HG02870 (cell line): ENCODE results near the gene DDX19B.
"Not testable (repeated sequence)": the region's sequence is repeated elsewhere in the genome, so short reads cannot be mapped to it uniquely, and the experiment has no call there.

Experiments used
- ATAC-seq: cut with Tn5 transposase; IDR thresholded peaks from one replicate; pipeline ENCODE4 v1.9.1; 2021; ENCODE audit warnings: mild to moderate bottlenecking, moderate library complexity; ENCODE audit not compliant: unreplicated experiment

DDX19B gene

DNA sequence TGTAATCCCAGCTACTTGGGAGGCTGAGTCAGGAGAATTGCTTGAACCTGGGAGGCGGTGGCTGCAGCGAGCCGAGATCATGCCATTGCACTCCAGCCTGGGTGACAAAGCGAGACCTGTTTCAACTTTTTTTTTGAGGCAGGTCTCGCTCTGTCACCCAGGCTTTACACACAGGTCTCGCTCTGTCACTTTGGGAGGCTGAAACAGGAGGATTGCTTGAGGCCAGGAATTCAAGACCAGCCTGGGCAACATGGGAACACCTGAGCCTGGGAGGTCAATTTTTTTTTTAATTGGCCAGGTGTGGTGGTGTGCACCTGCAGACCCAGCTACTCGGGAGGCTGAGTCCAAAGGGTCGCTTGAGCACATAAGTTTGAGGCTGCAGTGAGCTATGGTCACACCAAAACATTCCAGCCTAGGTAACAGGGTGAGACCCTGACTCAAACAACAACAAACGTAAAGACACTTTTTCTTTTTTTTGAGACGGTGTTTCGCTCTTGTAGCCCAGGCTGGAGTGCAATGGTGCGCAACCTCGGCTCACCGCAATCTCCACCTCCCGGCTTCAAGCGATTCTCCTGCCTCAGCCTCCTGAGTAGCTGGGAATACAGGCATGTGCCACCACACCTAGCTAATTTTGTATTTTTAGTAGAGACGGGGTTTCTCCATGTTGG lies 11.5 kb upstream of the DDX19B start:
- not testable (repeated sequence) for ATAC-seq

DNA sequence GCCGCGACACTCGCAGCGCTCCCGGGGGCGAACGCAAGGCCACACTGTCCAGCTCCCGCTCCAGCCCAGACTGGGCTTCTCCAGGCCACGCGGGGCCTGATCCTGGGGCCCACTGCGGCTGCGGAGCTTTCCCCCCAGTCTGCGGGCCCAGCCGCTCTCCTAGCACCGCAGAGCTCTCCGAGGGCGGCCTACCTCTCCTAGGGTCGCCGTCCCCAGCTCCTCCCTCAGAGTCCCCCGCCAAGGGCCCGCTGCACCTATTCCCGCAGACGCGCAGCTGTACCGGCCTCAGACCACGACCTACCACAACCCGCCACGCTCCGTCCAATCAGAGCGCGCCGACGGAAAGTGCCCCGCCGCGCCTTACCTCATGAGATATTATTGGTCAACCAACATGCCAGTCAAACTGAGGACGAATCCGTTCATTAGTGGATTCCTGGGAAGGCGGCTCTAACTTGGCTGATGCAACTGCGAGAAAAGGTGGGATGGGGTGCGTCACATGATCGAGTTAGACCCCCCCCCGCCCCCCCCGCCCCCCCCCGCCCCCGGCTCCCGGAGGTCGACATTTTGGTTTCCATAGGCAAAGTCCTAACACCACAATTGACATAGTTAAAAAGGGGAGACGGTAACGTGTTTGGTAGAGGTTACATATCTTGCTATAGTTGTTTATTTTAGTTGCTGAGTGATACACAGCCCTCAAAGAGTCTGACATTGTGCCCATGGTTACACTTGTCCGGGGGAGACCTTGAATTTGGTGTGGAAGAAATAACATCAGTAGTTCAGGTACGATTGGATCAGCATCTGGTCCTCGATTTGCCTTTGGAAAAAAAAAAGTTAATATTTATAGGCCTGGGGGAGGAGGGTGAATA lies 9.5 kb upstream of the DDX19B start, which contains the start of gene AARS1:
AARS1 (minus strand) TSS at position 278 of the 866 bp plus-strand sequence. CDS start 6,743 bp downstream, outside the sequence.
- ATAC-seq = peak; percentile 97

DNA sequence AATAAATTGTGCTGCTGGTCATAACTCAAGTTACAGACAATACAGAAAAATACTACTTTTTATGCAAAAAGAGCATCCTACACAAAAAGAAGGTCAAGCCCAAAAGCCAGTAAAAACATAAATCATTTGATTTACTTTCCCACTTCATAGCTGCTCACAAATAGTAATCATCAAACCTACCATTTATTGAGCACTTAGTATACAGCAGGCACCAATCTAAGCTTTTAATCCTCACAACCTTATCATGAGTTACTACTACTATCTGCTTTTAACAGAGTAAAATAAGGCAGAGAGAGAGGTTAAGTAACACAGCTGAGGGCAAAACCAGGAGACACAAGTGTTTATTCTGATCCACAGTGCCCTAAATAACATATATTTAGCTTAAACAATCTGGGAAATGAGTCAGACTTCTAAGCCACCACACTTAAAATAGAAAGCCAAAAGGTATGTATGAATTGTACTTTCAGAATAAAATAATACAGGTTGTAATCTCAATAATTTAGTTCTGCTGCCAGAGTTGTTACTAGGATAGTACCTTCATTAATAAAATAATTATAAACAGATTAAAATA lies 8.0 kb upstream of the DDX19B start:
- no peak for ATAC-seq

DNA sequence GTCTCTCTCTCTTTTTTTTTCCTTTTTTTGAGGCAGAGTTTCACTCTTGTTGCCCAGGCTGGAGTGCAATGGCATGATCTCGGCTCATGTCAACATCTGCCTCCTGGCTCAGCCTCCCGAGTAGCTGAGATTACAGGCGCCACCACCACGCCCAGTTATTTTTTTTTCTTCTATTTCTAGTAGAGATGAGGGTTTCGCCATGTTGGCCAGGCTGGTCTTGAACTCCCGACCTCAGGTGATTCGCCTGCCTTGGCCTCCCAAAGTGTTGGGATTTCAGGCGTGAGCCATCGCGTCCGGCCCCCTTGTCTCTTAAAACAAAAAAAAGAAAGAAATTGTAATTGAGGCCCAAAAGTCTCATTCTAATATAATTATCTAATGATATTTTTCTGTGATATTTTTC lies 6.8 kb upstream of the DDX19B start:
- not testable (repeated sequence) for ATAC-seq

DNA sequence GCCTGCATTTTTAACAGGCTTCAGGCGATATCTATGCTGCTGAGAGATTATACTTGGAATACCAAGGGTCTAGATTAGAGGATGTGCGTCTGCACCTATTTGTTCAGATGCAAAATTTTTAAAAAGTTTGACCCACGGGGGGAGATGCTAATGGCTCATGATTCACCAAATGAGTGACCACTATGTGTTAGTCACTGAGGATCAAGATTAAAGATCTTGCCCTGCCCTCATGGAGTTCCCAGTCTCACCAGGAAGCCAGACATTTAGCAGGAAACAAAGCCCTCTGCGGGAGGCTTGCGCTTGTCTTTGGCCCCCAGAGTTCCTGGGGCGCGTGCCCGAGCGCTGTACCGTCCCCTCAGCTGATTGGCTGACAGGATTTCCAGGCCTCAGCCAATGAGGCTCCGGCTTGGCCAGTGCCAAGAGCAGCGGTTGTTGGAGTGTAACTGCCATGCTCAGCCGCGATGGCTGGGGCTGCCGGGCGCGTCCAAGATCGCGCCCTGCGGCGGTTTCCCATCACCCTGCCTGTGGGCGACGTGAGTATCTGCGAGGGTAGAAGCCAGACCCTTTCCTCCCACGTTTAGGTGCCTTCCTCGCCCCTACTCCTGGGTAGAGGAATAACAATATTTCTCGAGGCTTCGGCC lies 4.5 kb upstream of the DDX19B start:
- ATAC-seq = no peak

DNA sequence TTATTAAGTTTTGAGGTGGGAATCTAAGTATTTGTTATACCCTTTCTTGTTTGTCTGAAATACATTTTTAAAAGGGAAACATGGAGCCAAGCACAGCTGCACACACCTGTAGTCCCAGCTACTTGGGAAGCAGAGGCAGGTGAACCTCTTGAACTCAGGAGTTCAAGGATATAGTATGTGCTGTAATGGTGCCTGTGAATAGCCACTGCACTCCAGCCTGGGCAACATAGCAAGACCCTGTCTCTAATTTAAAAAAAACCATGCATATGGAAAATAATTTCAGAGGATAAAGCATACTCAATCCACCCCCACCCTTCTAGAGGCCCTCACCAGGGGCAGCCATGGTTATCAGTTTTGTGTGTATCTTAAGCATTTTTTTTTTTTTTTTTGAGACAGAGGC lies 3.4 kb upstream of the DDX19B start:
- no peak for ATAC-seq

DNA sequence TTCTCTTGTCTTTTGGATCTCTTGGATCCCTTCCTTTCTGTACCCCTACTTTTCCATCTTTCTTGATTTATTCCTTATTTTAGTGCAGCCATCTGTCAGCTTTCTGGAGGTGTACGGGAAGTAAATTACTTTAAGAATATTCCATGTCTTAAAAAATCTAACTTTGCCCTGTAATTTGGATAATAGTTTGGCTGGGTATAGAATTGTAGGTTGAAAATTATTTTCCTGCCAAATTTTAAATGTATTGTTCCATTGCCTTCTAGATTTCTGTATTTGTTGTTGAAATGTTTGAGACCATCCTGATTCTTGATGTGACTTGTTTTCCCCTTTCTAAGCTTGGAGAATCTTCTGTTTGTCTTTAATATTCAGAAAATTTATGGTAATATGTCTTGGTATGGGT lies 2.1 kb downstream of the DDX19B start:
- ATAC-seq = no peak

DNA sequence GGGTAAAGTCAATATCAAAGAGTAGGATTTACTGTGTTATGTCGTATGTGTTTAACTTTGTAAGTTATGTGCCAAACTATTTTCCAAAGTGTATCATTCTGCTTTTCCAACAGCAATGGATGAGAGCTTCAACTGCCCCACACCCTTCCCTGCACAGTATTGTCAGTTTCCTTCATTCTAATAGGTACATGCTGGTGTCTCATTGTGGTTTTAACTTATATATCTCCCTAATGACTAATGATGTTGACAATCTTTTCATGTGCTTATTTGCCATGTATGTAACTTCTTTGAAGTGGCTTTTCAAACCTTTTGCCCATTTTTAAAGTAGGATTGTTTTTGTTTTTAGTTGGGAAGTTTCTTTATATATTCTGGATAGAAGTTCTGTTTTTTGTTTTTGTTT lies 3.8 kb downstream of the DDX19B start:
- ATAC-seq = no peak

DNA sequence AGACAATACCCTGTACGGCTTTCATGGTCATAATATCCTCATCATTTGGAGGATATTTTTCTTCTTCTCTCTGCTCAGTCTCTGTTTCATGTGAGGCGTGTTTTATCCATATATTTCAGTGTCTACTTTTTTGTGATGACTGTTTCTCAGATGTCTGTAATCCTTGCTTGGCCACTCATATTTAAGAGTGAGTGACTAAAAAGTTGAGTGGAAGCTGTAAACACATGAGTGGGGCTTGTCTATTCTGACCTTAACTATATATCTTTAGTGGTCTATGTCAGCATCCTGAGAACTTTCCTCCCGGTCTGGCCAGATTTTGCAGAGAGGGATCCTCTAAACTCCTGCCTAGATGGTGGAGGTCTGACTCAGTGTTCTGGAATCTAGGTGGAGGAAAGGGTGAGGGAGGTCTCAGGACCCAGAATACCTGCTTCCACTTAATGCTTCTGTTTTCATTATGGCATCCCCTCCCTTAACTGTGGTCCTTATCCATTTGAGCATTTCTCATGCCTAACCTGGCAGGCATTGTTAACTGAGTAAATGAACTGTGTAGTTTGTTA lies 6.0 kb downstream of the DDX19B start:
- ATAC-seq = no peak

DNA sequence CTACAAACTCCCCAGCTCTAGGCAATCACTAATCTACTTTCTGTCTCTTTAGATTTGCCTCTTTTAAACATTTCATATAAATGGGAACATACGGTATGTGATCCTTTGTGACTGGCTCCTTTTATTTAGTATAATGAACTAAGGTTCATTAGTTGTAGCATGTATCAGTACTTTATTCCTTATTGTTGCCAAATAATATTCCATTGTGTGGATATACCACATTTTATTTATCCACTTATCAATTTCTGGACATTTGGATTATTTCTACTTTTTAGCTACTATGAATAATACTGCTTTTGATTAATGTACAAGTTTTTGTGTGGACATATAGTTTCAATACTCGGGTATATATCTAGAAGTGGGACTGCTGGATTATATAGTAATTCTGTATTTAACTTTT lies 7.9 kb downstream of the DDX19B start:
- ATAC-seq = no peak

DNA sequence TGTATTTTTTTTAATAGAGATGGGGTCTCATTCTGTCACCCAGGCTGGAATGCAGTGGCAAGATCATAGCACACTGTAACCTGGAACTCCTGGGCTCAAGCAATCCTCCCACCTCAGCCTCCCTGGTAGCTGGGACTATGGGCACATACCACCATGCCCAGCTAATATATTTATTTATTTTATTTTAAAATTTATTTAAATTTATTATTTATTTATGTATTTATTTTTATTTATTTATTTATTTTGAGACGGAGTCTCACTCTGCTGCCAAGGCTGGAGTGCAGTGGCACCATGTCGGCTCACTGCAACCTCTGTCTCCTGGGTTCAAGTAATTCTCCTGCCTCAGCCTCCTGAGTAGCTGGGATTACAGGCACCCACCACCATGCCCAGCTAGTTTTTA lies 8.7 kb downstream of the DDX19B start:
- not testable (repeated sequence) for ATAC-seq

DNA sequence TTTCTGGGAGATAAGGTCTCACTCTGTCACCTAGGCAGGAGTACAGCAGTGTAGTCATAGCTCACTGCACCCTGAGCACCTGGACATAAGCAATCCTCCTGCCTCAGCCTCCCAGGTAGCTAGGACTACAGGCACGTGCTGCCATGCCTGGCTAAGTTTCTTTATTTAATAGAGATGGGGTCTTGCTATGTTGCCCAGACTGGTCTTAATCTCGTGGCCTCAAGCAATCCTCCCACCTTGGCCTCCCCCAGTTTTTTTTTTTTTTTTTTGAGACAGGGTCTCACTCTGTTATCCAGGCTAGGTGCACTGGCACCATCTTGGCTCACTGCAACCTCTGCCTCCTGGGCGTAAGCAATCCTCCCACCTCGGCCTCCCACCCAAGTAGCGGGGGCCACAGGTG lies 21.1 kb downstream of the DDX19B start:
- no peak for ATAC-seq

DNA sequence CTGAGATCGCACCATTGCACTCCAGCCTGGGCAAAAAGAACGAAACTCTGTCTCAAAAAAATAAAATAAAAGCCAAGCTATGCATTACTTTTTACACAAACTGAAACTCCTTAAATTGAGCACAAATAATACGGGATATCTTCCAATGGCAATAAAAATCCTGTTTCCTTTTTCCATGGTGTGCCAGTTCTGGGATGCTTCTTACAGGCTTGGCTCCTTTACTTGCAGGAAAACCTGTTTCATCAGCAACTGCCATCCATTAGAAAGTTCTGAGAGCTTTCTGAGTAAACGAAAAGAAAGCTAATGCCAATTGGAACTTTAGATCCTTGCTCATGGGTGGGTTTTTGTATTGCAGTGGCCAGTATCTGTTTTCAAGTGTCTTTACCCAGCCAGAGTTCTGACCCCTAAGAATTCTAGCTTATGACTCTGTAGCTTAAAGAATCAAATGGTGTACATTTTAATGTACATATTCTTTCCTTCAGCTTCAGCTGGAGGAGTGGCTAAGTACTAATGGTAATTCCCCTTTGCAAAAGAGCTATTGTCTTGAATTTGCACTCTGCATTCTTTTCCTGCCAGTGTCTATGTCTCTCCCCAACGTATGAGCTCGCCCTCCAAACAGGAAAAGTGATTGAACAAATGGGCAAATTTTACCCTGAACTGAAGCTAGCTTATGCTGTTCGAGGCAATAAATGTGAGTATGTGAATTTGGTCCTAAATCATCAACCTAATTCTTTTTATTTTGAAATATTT lies 26.2 kb downstream of the DDX19B start:
- no peak for ATAC-seq

DNA sequence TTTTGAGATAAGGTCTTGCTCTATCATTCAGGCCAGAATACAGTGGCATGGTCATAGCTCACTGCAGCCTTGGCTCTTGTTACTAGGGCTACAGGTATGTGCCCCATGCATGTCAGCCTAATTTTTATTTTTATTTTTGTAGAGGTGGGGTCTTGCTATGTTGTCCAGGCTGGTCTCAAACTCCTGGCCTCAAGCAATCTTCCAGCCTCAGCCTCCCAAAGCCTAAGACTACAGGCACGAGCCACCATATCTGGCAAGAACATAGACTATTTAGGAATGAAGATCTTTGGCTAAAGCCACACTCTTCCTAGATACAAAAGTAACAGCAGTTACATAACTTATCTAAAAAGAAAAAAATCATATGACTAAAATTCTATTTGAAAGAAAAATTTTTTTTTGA lies 32.1 kb downstream of the DDX19B start:
- no peak for ATAC-seq

DNA sequence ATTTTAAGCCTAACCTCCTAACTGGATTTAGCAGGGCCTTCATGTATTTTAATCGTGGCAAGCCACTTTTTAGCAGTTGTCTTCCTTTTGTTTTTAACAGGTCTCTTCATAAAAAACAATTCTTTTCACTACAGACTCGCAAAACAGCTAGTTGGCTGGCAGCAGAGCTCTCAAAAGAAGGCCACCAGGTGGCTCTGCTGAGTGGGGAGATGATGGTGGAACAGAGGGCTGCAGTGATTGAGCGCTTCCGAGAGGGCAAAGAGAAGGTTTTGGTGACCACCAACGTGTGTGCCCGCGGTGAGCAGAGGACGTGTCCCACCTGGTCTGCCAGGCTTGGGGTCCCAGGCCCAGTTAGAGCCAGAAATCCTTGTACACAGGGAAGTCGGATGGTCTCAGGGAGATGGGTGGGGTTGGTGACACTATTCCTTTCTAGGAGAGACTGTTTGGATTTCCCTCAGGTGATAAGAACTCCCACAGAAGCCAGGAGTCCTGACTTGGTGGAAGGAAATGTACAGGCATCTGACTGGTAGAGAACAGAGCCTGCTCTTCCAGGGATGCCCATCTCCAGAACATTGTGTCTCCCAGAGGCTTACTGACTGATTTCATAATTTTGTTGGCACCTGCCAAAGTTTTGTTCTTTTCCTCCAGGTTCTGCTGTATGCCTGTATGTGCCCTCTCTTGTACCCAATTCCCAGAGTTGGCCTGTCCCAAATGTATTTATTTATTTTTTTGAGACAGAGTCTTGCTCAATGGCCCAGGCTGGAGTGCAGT lies 32.8 kb downstream of the DDX19B start:
- ATAC-seq = no peak

DNA sequence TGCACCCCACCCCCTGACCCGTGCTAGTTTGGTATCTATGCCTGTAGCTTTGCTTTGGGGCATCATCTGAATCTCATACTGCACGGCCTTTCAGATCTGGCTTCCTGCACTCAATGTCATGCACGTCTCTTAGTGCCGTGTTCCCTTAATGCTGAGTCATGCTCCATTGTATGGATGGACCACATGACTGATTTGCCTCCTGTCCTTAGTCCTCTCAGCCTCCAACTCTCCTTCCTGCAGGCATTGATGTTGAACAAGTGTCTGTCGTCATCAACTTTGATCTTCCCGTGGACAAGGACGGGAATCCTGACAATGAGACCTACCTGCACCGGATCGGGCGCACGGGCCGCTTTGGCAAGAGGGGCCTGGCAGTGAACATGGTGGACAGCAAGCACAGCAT lies 33.7 kb downstream of the DDX19B start:
- not testable (repeated sequence) for ATAC-seq

DNA sequence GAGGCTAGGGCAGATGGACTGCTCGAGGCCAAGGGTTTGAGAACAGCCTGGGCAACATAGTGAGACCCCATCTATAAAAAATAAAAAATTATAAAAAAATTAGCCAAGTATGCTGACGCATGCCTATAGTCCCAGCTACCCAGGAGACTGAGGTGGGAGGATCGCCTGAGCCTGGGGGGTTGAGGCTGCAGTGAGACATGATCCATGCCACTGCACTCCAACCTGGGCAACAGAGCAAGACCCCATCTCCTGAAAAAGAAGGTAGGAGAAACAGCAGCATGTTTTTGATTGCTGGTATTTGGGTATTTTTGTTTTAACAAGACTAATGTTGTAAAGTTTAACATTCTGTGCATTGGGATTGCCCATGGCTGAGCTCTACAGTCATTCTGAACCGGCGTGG lies 38.8 kb downstream of the DDX19B start:
- ATAC-seq = no peak

DNA sequence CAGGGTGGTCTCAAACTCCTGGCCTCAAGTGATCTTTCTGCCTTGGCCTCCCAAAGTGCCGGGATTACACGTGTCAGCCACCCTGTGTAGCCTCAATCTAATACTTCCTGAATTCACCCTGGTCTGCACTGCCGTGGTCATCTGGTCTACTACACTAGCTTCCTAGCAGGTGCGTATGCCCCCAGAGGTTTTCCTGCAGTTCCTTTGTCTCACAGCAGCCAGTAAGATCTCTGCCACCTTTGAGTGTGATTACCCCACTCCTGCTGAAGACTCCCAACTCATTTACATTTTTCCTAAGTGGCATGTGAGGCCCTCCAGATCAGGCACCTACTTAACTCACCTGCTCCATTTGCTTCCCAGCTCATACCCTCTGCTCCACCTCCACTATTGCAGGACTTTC lies 42.6 kb downstream of the DDX19B start:
- ATAC-seq = no peak

DNA sequence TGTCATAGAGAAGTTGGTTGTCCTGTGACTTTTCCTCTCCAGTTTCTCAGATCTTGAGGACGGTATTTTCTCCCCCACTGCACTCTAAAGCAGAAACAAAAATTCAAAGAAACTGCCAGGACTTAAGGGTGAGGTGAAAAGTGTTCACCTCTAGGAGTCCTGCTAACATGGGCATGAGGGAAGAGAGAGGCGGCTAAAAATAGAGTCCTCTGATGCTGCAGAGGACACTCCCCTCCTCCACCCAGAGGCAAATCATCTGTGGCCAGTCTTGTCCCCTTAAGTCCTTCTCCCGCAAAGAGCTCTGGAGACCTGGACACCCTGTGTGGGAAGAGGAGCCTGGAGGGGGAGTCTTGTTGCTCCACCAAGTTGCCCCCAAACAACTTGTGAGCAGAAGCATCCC lies 43.0 kb downstream of the DDX19B start:
- ATAC-seq = no peak

DNA sequence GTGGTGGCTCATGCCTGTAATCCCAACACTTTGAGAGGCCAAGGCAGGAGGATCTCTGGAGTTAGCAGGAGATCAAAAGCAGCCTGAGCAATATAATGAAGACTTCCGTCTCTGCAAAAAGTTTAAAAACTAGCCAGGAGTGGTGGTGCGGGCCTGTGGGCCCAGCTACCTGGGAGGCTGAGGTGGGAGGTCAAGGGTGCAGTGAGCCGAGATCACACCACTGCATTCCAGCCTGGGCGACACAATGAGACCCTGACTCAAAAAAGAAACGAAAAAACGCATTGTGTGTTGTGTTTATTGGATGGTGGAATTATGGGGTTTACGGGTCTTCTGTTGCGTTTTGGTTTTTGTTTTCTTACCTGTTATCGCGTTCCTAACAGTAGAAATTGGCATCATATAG lies 46.9 kb downstream of the DDX19B start:
- no peak for ATAC-seq
